HG03439 (cell line): Measurements from ENCODE around the gene SPDYC.

Source experiments
- ATAC-seq: cut with Tn5 transposase; IDR thresholded peaks from one replicate; pipeline ENCODE4 v1.9.1; 2021; ENCODE audit warnings: mild to moderate bottlenecking, moderate library complexity; ENCODE audit not compliant: unreplicated experiment

SPDYC gene

DNA sequence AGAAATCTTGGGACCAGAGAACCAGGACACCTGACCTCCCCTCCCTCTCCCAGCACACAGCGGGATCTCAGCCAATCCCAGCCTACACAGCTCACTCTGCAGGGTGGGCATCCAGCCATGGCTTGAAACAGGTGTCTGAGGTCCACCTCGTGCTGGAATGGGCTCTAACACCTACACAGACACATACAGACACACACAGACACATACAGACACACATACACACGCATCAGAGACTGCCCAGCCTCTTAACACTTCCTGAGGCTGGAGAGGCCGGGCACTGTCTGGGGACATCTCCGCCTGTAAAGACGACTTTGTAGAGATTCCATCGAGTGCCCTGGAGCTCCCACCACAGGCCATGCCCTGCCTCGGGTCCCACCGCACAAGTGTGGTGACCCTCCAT lies 48.4 kb downstream of the SPDYC start:
- ATAC-seq: no peak

DNA sequence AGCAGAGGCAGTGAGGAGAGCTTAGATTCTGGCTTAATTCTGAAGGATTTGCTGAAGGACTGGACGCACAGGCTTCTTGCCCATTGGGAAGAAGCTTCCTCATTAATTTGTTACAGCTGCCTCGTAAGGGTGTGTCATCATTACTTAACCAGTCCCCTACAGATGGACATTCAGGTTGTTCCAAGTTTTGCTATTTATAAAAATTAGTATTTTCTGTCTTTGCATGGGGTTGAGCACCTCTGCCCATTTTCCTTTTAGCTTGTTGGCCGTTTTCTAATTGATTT lies 49.8 kb downstream of the SPDYC start:
- no peak for ATAC-seq

DNA sequence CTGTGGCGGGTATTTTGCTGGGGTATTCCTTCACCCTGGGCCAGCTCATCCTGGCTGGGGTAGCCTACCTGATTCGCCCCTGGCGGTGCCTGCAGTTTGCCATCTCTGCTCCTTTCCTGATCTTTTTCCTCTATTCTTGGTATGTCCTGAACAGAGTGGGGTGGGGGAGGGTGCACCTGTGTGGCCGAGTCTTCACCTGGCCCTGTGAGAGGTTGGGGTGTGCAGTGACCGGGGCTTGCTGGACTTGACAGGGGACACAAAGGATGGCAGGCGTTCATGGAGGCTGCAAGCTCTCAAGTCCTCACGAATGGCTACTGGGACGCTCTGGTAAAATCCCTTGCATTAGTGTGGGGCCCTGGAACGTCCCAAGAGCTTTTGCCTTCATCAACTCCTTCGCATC lies 51.0 kb downstream of the SPDYC start:
- no peak for ATAC-seq
